H1 (cell line): ENCODE results near the gene TMEM203. TPM values are rescaled to one million over a fixed set of nuclear protein-coding genes. Genes with fewer than 3 reads are reported as not detected.
A peak's percentile ranks its signal among the peaks of the same experiment; 100 is the strongest.

Experiments
- CTCF ChIA-PET: fragments of 300-600 bp; sonication (Branson Sonifier 250); formaldehyde crosslinking; loops from one replicate; lab custom pipeline; 2021; ENCODE audit not compliant: partially characterized antibody; lab: Charles Lee
- POLR2A ChIA-PET: fragments of 300-600 bp; sonication (Branson Sonifier 250); formaldehyde crosslinking; loops from one replicate; lab custom pipeline; 2021; ENCODE audit warnings: inconsistent platforms; ENCODE audit not compliant: partially characterized antibody; lab: Charles Lee
- DNase-seq, 2 experiments: peaks; one replicate each; pipeline versions ENCODE4 v3.0.0 to v3.0.0-alpha.2; 2010 to 2022; ENCODE audit warnings: low spot score in 2 of 2, low read depth in 1 of 2, mixed read lengths in 1 of 2
- FAIRE-seq: peaks from 2 replicates; lab custom pipeline; 2011; peaks lifted over from hg19 to GRCh38; lab: Jason Lieb, UNC
- H2AFZ ChIP-seq: 2 replicates; pipeline ENCODE4 v1.8.1; 2012; ENCODE audit warnings: low read length, inconsistent platforms
- H2AK5ac ChIP-seq: 2 replicates; pipeline ENCODE4 v1.6.1; 2013; ENCODE audit warnings: low read depth, low read length
- H2BK120ac ChIP-seq: replicated peaks from 2 replicates; pipeline ENCODE3; 2013; ENCODE audit warnings: low read depth, low read length, inconsistent platforms
- H2BK12ac ChIP-seq: 2 replicates; pipeline ENCODE4 v1.6.1; 2013; ENCODE audit warnings: low read depth, low read length
- H2BK15ac ChIP-seq: 2 replicates; pipeline ENCODE4 v1.6.1; 2013; ENCODE audit warnings: low read length
- H2BK20ac ChIP-seq: 2 replicates; pipeline ENCODE4 v1.6.1; 2013; ENCODE audit warnings: low read length
- H2BK5ac ChIP-seq: 2 replicates; pipeline ENCODE4 v1.6.1; 2013; ENCODE audit warnings: low read depth, low read length
- H3K14ac ChIP-seq: 2 replicates; pipeline ENCODE4 v1.6.1; 2013; ENCODE audit warnings: inconsistent platforms; ENCODE audit not compliant: insufficient read length
- H3K18ac ChIP-seq: 2 replicates; pipeline ENCODE4 v1.6.1; 2013; ENCODE audit warnings: low read length; ENCODE audit errors: extremely low read depth
- H3K23ac ChIP-seq: 2 replicates; pipeline ENCODE4 v1.6.1; 2013; ENCODE audit warnings: inconsistent platforms; ENCODE audit not compliant: insufficient read length
- H3K23me2 ChIP-seq: 2 replicates; pipeline ENCODE4 v1.6.1; 2013; ENCODE audit warnings: low read depth, low read length
- H3K27ac ChIP-seq: 2 replicates; pipeline ENCODE4 v1.6.1; 2011; ENCODE audit warnings: low read depth, low read length, inconsistent platforms
- H3K27me3 ChIP-seq, 4 experiments: replicated peaks in 1 of 4; 1 replicate in 1 of 4; 2 replicates in 3 of 4; pipeline versions ENCODE4 v1.6.1 to v1.8.1; 2011 to 2013; ENCODE audit warnings: low read length in 3 of 4, mild to moderate bottlenecking in 3 of 4, inconsistent platforms in 2 of 4, mixed read lengths in 2 of 4, moderate library complexity in 1 of 4; ENCODE audit not compliant: control insufficient read depth in 3 of 4, insufficient read depth in 3 of 4; ENCODE audit errors: extremely low read depth in 1 of 4
- H3K36me3 ChIP-seq, 4 experiments: 2 replicates each; pipeline versions ENCODE4 v1.6.1 to v1.8.1; 2011 to 2013; ENCODE audit warnings: mild to moderate bottlenecking in 4 of 4, low read length in 3 of 4, moderate library complexity in 2 of 4, control low read depth in 1 of 4, inconsistent platforms in 1 of 4; ENCODE audit not compliant: insufficient read depth in 4 of 4, control insufficient read depth in 2 of 4
- H3K4ac ChIP-seq: replicated peaks from 2 replicates; pipeline ENCODE3; 2013; ENCODE audit warnings: low read length, low read depth, mixed read lengths, inconsistent platforms; ENCODE audit not compliant: insufficient read length
- H3K4me1 ChIP-seq, 4 experiments: replicated peaks in 1 of 4; 1 replicate in 1 of 4; 2 replicates in 3 of 4; pipeline versions ENCODE4 v1.6.1 to v1.8.1; 2011 to 2013; ENCODE audit warnings: low read length in 3 of 4, inconsistent platforms in 2 of 4, mixed read lengths in 1 of 4; ENCODE audit not compliant: insufficient read depth in 4 of 4, control insufficient read depth in 3 of 4
- H3K4me2 ChIP-seq, 2 experiments: 2 replicates each; pipeline versions ENCODE4 v1.6.1 to v1.8.1; 2011 to 2013; ENCODE audit warnings: low read depth in 2 of 2, low read length in 2 of 2, control low read depth in 1 of 2, inconsistent platforms in 1 of 2, mild to moderate bottlenecking in 1 of 2; ENCODE audit not compliant: insufficient read depth in 1 of 2
- H3K4me3 ChIP-seq, 4 experiments: fragments of 200-600, 300-600 bp in 1 of 4; sonication (generic), shearing (Covaris generic), sonication (Bioruptor Twin) in 1 of 4; 2 replicates each; pipeline versions ENCODE4 v1.5.1 to v1.8.1; 2011 to 2016; ENCODE audit warnings: low read length in 4 of 4, low read depth in 3 of 4, control low read depth in 2 of 4, inconsistent platforms in 2 of 4, mild to moderate bottlenecking in 2 of 4, mixed read lengths in 1 of 4, moderate library complexity in 1 of 4; ENCODE audit not compliant: insufficient read depth in 2 of 4; ENCODE audit errors: extremely low read depth in 1 of 4
- H3K56ac ChIP-seq: replicated peaks from 2 replicates; pipeline ENCODE3; 2013; ENCODE audit warnings: low read depth, mild to moderate bottlenecking, mixed read lengths, low read length, inconsistent platforms; ENCODE audit not compliant: insufficient read length
- H3K79me1 ChIP-seq: 2 replicates; pipeline ENCODE4 v1.6.1; 2013; ENCODE audit warnings: low read depth, low read length, control low read depth
- H3K79me2 ChIP-seq, 2 experiments: 2 replicates each; pipeline versions ENCODE4 v1.6.1 to v1.8.1; 2012 to 2013; ENCODE audit warnings: low read length in 2 of 2, mild to moderate bottlenecking in 2 of 2, inconsistent platforms in 1 of 2; ENCODE audit not compliant: insufficient read depth in 2 of 2, control insufficient read depth in 1 of 2
- H3K9ac ChIP-seq, 4 experiments: replicated peaks in 1 of 4; 1 replicate in 1 of 4; 2 replicates in 3 of 4; pipeline versions ENCODE4 v1.6.1 to v1.8.1; 2011 to 2013; ENCODE audit warnings: low read depth in 3 of 4, low read length in 3 of 4, control low read depth in 2 of 4, mild to moderate bottlenecking in 2 of 4, moderate library complexity in 2 of 4, inconsistent platforms in 1 of 4; ENCODE audit errors: extremely low read depth in 1 of 4
- H3K9me3 ChIP-seq, 2 experiments: 2 replicates each; pipeline versions ENCODE4 v1.6.1 to v1.8.1; 2012 to 2013; ENCODE audit warnings: mild to moderate bottlenecking in 2 of 2, moderate library complexity in 2 of 2, control low read depth in 1 of 2, inconsistent platforms in 1 of 2, low read depth in 1 of 2, low read length in 1 of 2, mixed read lengths in 1 of 2; ENCODE audit not compliant: insufficient read depth in 2 of 2
- H4K20me1 ChIP-seq, 2 experiments: replicated peaks in 1 of 2; 2 replicates each; pipeline versions ENCODE3 to v1.8.1; 2011 to 2013; ENCODE audit warnings: inconsistent platforms in 2 of 2, low read length in 2 of 2, mild to moderate bottlenecking in 1 of 2; ENCODE audit not compliant: insufficient read depth in 2 of 2, control insufficient read depth in 1 of 2
- H4K5ac ChIP-seq: 2 replicates; pipeline ENCODE4 v1.6.1; 2013; ENCODE audit warnings: low read length, low read depth, mixed read lengths, inconsistent platforms; ENCODE audit not compliant: insufficient read length
- H4K8ac ChIP-seq: 2 replicates; pipeline ENCODE4 v1.8.0; 2013; ENCODE audit warnings: mild to moderate bottlenecking, moderate library complexity, low read length, inconsistent platforms; ENCODE audit not compliant: insufficient read depth; ENCODE audit errors: extremely low read depth
- H4K91ac ChIP-seq: replicated peaks from 2 replicates; pipeline ENCODE3; 2013; ENCODE audit warnings: low read length, mixed read lengths, inconsistent platforms; ENCODE audit not compliant: insufficient read length
- GTF2F1 ChIP-seq: IDR thresholded peaks from 2 replicates; pipeline ENCODE4 v1.6.1; 2012; ENCODE audit warnings: low read depth, low read length, improper control_type of control experiment, borderline replicate concordance
- WGBS, 2 experiments: shearing (Covaris generic) in 1 of 2; methylation state at CpG; one replicate each; pipeline versions ENCODE4 v1.1.6 to v1.1.7; 2013 to 2015; ENCODE audit warnings: low lambda C conversion rate in 2 of 2, mixed read lengths in 2 of 2, inconsistent platforms in 1 of 2, low coverage in 1 of 2, missing lambda C conversion rate in 1 of 2; ENCODE audit not compliant: insufficient replicate concordance in 2 of 2, insufficient coverage in 1 of 2, insufficient read length in 1 of 2; ENCODE audit errors: extremely low coverage in 1 of 2, missing lambda C conversion rate in 1 of 2; 5-methylcytosine and 5-hydroxymethylcytosine counted together
- polyA plus RNA-seq, 7 experiments: library from polyadenylated mRNA; depleted of rRNA in 3 of 7; stranded (reverse) in 5 of 7; unstranded in 2 of 7; fragments of >200 nt in 5 of 7; fragments of 200-250 nt in 2 of 7; gene quantifications; 1 replicate in 5 of 7; 2 replicates in 1 of 7; 4 replicates in 1 of 7; pipeline versions ENCODE4 v1.2.1 to v1.2.3, GENCODE V29; 2011 to 2013; ENCODE audit warnings: missing spikeins in 2 of 7, mixed read lengths in 2 of 7
- total RNA-seq: library from RNA; stranded (reverse); fragmentation: NEBNext Ultra II Directional; extraction: Animal tissue kit (Norgen Biotek cat#: 25700); gene quantifications from 2 replicates; pipeline ENCODE4 v1.2.1, GENCODE V29; 2021
- TF ChIP-seq, protein P1 (sequence below), 3 experiments: IDR thresholded peaks; 1 replicate in 2 of 3; 2 replicates in 1 of 3; pipeline versions ENCODE4 v1.5.1 to v1.6.1; 2011; ENCODE audit warnings: low read length in 3 of 3, mild to moderate bottlenecking in 3 of 3, inconsistent platforms in 2 of 3, low read depth in 1 of 3, moderate library complexity in 1 of 3; ENCODE audit not compliant: insufficient read depth in 1 of 3; ENCODE audit errors: control extremely low read depth in 1 of 3

Gene TMEM203
- total and polyA plus RNA-seq, 2 of the 8 experiments (the other 6 are each of a cell fraction or from before 2014, with no cell fraction given) = 44.1 to 57.1 TPM

DNA sequence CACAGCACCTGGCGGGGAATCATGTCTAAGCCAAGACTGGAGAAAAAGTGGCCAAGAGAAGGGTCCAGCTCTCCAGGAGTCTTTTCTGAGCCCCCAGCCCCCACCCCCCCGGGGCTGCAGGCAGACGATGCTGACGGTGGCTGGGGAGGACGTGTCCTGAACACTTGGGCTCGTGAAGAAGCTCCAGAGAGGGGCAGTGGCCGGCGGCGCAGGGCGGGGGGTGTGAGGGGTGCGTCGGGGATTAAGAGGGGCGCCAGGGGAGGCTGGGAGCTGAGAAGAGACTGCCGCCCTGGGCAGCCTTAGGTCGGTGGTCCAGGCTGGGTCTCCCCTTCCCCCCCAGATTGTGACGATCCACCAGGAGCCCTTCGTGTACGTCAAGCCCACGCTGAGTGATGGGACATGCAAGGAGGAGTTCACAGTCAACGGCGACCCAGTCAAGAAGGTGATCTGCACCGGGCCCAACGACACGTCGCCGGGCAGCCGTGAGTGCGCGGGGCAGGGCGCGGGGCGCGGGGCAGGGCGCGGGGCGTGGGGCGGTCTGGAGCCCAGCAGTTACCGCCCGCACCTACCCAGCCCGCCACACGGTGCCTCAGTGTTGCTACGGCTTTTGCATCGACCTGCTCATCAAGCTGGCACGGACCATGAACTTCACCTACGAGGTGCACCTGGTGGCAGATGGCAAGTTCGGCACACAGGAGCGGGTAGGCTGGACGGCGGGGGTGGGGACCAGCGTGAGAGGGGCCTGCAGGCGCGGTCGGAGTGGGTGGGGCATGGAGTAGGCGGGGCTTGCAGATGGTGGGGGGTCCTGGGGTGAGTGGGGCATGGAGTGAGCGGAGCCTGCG is 44.5 kb downstream of the TMEM203 start:
- Histone ChIP-seq H3K27me3 (peaks cover 52 to 96% (median 89%) of the 10 kb centered on the region in 4 experiments), H2BK12ac (no peak overlapping the region)
- no peak for TF ChIP-seq GTF2F1
- TF ChIP-seq, protein P1, sequence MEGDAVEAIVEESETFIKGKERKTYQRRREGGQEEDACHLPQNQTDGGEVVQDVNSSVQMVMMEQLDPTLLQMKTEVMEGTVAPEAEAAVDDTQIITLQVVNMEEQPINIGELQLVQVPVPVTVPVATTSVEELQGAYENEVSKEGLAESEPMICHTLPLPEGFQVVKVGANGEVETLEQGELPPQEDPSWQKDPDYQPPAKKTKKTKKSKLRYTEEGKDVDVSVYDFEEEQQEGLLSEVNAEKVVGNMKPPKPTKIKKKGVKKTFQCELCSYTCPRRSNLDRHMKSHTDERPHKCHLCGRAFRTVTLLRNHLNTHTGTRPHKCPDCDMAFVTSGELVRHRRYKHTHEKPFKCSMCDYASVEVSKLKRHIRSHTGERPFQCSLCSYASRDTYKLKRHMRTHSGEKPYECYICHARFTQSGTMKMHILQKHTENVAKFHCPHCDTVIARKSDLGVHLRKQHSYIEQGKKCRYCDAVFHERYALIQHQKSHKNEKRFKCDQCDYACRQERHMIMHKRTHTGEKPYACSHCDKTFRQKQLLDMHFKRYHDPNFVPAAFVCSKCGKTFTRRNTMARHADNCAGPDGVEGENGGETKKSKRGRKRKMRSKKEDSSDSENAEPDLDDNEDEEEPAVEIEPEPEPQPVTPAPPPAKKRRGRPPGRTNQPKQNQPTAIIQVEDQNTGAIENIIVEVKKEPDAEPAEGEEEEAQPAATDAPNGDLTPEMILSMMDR (IDR thresholded peaks at IDR 0.05; ENCODE audit: control extremely low read depth in 1 of 3, insufficient read depth in 1 of 3, low read depth in 1 of 3, low read length in 3 of 3) = peak in 1 of 3 experiments; percentile 9; a peak in 1 of 4 replicates
- TF ChIP-seq, all 59 proteins: peak for 1
- H3K4me3 ChIP-seq = peak overlapping the region in 1 of 4 experiments; percentile 38; a peak in 1 of 8 replicates
- H3K4me2 ChIP-seq = peak overlapping the region; percentile 50 to 90
- no peak overlapping the region for H4K5ac ChIP-seq
- peaks cover 10% of the 10 kb centered on the region; the same call in 1 of the 2 replicates for H3K23me2 ChIP-seq
- no peak overlapping the region; the same call in 1 of the 2 replicates for H3K18ac ChIP-seq
- no peaks in the 10 kb centered on the region for H3K79me2 ChIP-seq
- H3K4me1 ChIP-seq = peaks cover 0 to 13% (median 12%) of the 10 kb centered on the region in 4 experiments; a peak in 6 of 7 replicates
- no peak overlapping the region for H2BK5ac ChIP-seq
- H2AFZ ChIP-seq = no peak overlapping the region
- ChIA-PET POLR2A (interaction anchor here (1.2 to 2.0 kb wide), 2 partner anchors 16 to 80 kb away, joined by 3 to 5 read pairs; partner anchors contain the start of gene TUBB4B), CTCF (interaction anchor here (0.8 to 4.0 kb wide), 10 partner anchors 11 to 180 kb away, joined by 3 to 16 read pairs (median 4); partner anchors contain the start of genes CYSRT1, GRIN1 and TMEM210)
- H3K4ac ChIP-seq = no peak overlapping the region
- no peaks in the 10 kb centered on the region; the same call in 1 of the 2 replicates for H3K79me1 ChIP-seq
- H3K14ac ChIP-seq = no peak overlapping the region
- no peak overlapping the region for H2AK5ac ChIP-seq
- no peak overlapping the region for H2BK20ac ChIP-seq
- H3K56ac ChIP-seq = no peak overlapping the region
- H4K20me1 ChIP-seq = peaks cover 0 to 20% of the 10 kb centered on the region in 2 experiments
- no peak overlapping the region for H3K23ac ChIP-seq
- H3K27ac ChIP-seq = no peak overlapping the region
- H3K9ac ChIP-seq = no peak overlapping the region
- H3K36me3 ChIP-seq = no peaks in the 10 kb centered on the region
- peak in 1 of 2 experiments; percentile 76 for DNase-seq
- WGBS, 2 experiments = 58% methylated on average over 26 of the region's 56 CpGs; no CpG with 5 or more reads in 1 of the 2 experiments
- no peaks in the 10 kb centered on the region for H3K9me3 ChIP-seq
- no peak overlapping the region for H4K8ac ChIP-seq
- no peak for FAIRE-seq
- no peak overlapping the region for H4K91ac ChIP-seq
- no peak overlapping the region for H2BK120ac ChIP-seq
- 0 out of 2 replicates have a peak overlapping the region, but pooled peaks have one; percentile 40 for H2BK15ac ChIP-seq
